ENCODE results near the gene FAM120B.

Gene FAM120B

DNA sequence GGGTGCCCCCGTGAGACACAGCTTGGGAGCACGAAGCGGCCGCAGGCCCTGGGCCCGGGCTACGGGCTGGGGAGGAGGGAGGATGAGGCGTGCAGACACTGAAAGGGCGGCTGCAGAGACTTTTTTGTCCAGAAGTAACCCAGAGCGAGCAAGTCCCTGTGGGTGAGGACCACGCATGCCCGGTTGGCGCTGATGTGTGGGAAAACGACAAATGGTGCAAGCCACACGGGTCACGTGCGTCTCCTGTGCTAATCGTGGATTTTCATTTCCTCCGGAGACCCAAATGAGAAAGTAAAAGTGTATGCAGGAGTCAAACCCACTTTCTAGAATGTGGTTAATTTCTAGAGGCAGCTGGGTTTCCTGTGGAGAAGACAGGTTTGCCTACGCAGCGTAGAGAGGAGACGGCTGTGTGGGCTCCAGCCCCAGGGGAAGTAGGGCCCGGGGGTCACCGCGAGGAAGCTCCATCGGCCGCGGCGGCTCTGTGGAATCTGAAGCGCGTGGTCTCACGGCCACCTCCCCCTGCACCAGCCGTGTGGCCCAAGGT, 34.7 kb upstream of the FAM120B start:
- peak in 2 of 3 experiments; percentile 52 to 59 for DNase-seq (ENCODE audit: low read depth in 3 of 3)

GRCh38 chr6:170272341-170273065, 34.1 kb upstream of the FAM120B start:
- no peak for DNase-seq (ENCODE audit: low read depth in 3 of 3)

- DNase-seq (ENCODE audit: low read depth in 3 of 3) = no peak
Observed at GRCh38 chr6:170273191-170273590, 33.4 kb upstream of the FAM120B start.

DNA sequence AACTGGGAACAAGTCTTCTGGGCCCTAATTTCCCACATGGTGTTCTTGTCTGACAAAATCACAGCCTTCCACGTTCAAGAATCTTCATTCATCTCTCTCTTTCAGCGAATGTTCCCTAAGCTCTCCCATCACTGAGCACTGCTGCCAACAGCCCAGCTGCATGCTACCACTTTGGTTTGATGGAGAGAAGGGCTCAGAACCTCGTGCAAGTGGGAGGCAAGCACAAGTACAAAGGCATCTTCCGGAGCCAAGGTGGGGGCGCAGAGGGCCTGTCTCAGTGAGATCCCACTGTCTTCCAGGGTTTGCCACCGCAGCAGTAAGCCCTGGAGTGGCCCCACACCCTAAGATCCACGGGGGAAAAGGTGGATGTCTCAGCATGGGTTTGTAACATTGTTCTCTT, 32.9 kb upstream of the FAM120B start:
- DNase-seq (ENCODE audit: low read depth in 3 of 3) = no peak

DNA sequence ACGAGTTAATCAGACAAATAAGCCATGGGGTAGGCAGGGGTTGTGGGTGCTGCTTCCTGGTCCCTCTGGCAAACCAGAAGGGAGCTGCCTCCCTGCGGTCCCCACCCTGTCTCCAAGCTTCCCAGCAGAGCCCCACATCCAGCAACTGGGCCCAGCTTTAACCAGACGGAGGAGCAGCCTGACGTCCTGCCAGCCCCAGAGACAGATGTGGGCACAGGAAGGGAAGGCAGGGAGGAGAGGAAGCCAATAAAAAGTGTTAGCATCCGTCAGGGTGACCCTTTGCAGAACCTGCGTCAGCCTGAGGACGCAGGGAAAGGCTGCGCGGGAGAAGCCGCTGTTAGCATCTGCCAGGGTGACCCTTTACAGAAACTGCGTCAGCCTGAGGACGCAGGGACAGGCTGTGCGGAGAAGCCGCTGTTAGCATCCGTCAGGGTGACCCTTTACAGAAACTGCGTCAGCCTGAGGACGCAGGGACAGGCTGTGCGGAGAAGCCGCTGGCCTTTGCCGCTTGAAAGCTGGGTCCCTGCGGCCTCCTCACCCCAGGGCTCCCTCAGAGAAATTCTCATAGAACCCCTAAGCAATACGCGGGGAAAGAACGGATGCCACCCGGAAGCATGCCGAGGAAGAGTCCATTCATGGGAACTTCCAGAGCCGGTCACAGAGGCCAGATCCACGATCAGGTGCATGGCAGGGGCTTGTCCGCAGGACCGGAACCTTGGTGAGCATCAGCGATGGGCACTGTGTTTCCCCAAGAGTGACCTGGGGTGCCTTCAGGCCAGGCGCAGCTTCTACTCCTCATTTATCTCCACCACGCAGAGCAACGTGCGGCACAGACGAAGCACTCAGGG, 31.6 kb upstream of the FAM120B start:
- no peak for DNase-seq (ENCODE audit: low read depth in 3 of 3)

GRCh38 chr6:170276369-170277057, 30.0 kb upstream of the FAM120B start:
- DNase-seq (ENCODE audit: low read depth in 3 of 3) = no peak

DNA sequence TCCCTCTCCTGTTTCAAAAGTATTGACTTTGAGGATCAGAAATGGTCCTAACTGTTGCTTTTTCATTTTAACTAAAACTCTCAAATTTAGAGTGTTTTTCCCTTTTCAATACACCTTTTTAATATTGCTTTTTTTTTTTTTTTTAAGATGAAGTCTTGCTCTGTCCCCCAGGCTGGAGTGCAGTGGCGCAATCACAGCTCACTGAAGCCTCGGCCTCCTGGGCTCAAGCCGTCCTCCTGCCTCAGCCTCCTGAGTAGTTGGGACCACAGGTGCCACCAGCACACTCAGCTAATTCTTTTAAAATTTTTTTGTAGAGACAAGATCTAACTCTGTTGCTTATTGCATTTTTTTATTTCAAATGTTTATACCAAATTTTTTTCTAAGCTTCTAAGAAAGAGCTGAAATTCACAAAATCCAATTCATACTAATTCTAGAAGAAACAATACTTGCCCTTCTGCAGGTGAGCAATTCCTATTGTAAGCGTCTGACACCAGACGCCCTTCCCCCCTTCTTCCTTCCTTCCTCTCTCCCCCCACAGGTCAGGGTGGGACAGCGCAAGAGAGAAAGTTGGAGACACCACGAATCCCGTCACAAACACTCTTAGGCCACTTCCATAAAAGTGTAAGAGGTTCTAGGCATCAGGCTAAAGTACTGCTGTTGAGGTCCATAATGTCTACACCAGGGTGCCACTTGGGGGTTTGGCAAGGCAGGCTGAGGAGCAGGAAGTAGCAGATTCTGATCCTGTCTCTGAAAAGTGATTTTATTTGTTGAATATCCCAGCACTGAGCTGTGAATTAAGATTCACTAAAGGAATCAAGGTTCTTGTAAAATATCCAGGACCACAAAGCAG, 28.4 kb upstream of the FAM120B start:
- no peak for DNase-seq (ENCODE audit: low read depth in 3 of 3)

GRCh38 chr6:170278743-170279094, 27.8 kb upstream of the FAM120B start:
- no peak for DNase-seq (ENCODE audit: low read depth in 3 of 3)

GRCh38 chr6:170279426-170279825, 27.1 kb upstream of the FAM120B start:
- DNase-seq (ENCODE audit: low read depth in 3 of 3) = no peak

DNA sequence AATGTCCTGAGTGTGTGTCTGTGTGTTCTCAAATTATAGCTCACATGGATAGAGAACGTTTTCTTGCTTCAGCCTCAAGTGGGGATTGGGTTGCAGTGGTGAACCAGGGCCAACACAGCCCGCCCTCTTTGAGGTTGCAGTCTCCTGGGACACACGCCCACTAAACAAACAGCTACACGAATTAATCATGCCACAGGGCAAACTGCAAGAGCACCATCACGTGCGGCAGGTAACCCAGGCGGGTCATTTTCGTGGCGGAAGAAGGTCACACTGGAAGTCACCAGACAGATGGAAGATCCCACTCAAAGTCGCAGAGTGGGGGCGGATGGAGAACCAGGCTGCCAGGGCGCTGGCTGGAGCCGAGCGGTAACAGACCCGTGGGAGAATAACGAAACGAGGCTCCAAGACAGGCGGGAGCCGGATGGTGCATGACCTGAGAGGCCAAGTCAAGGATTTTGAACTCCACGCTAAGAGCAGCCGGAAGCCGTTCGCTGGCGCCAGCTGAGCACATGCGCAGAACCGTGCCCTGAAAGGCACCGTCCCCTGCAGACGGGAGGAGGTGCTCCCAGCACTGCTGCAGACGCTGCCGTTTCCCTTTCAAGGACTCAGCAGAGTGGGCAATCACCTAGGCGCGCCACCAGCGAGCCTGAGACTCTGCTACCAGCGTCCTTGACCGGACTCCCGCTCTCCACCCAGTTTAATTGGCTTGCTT, 26.4 kb upstream of the FAM120B start:
- DNase-seq (ENCODE audit: low read depth in 3 of 3) = no peak

DNA sequence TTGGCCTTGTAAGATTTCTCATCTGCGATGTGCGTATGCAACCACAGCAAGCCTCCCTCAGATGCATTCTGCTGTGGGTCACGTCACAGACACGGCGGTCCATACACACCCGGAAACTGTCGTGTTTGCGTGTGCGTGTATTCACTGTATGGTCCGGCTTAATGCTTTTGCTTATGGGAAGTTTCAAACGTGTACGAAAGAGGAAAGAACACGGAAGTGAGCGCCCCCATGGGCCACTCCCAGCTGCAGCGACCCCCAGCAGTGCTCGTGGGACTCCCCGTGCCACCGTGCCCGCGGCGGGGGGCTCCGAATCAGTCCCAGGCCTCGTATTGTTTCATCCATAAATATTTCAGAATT, 25.9 kb upstream of the FAM120B start:
- no peak for DNase-seq (ENCODE audit: low read depth in 3 of 3)

- DNase-seq (ENCODE audit: low read depth in 3 of 3) = no peak
Observed at GRCh38 chr6:170281331-170282292, 24.9 kb upstream of the FAM120B start.

DNA sequence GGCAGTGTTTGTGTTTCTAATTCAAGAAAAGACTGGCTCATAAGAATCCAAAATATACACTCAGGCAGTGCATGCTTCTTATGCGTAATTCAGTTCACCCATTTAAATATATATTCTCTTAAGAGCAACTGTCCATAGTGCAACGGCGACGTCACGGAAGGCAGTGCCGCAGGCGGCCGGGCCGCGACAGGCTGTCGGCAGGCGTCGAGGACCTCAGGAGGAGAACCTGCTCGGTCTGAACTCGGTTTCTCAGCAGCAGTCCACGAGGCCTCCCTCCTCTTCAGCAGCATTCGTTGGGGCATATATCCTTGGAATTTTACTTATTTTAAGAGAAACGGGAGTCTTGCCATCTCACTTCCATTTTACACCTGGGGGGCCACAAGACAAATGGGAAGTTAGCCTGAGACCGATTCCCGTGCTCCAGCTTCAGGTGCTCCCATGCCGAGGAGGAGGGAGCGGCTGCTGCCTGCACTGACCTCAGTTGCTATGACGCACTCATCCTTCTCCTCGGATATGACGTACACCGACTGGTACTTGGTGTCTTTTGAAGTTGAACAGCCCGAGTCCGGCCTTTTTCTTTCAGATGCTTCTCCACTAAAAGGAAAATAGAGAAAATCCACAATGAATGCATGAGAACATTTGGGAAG, 23.9 kb upstream of the FAM120B start:
- DNase-seq (ENCODE audit: low read depth in 3 of 3) = no peak

GRCh38 chr6:170283212-170284081, 23.1 kb upstream of the FAM120B start:
- no peak for DNase-seq (ENCODE audit: low read depth in 3 of 3)

GRCh38 chr6:170284126-170284773, 22.3 kb upstream of the FAM120B start:
- no peak for DNase-seq (ENCODE audit: low read depth in 3 of 3)

DNA sequence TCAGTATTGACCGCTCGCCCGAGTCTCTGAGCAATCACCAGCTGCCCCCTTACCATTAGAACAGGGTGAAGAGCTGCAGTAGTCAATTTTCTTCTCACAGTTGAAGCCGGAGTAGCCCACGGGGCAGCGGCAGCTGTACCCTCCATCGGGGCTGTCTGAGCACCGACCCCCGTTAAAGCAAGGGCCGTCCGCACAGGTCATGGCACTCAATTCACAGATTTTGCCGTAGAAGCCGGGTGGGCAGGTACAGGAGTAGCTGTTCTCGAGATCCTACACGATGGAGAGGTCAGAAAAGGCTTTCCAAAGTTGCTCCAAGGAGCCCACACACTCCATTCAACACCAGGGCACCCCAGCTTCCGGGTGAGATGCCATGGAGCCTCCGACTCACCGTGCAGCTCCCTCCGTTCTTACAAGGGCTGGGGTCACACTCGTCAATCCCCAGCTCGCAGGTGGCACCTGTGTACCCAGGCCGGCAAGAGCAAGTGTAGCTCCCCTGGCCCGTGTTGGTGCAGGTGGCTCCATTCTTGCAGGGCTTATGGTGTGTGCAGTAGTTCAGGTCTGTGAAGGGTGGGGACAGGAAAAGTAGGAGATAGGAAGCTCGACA, 21.6 kb upstream of the FAM120B start:
- DNase-seq (ENCODE audit: low read depth in 3 of 3) = no peak

DNA sequence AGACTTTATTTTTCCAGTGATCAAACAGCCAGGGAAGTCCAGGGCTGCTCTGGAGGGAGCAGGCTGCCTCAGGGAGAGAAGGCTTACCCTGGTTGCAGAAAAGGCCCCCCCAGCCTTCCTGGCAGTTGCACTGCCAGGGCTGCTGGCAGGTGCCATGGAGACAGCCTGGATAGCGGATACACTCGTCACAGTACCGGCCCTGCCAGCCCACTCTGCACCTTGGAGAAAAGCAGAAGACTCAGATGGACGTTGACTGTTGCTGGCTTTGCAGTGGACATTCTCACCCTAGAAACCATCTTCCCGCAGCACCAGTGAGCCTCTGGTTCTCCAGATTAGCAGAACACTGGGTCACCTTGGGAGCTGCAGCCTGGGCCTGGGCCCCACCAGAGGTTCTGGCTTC, 21.1 kb upstream of the FAM120B start:
- no peak for DNase-seq (ENCODE audit: low read depth in 3 of 3)
